PC-9 (cell line): Measurements from ENCODE around the gene ETV7. TPM values are rescaled to one million over a fixed set of nuclear protein-coding genes. Genes with fewer than 3 reads are reported as not detected.
A peak's percentile ranks its signal among the peaks of the same experiment; 100 is the strongest.

Experiments used
- BruUV-seq: library from RNA; stranded (reverse); fragments of 400-500 nt; replicated peaks from 2 replicates; lab custom pipeline; 2021; lab: Mats Ljungman, UMichigan
- CTCF ChIA-PET: fragments of 300-600 bp; sonication (Branson Sonifier 250); formaldehyde crosslinking; loops from one replicate; lab custom pipeline; 2022; ENCODE audit warnings: antibody characterized with exemption; lab: Charles Lee
- POLR2A ChIA-PET: fragments of 300-600 bp; sonication (Branson Sonifier 250); formaldehyde crosslinking; loops from one replicate; lab custom pipeline; 2022; ENCODE audit warnings: antibody characterized with exemption; ENCODE audit not compliant: unreplicated experiment; lab: Charles Lee
- DNase-seq, 2 experiments: peaks; one replicate each; pipeline versions ENCODE4 v3.0.0 to v3.0.0-alpha.2; 2015 to 2022; ENCODE audit warnings: mixed read lengths in 1 of 2
- H2AFZ ChIP-seq: fragments of 200-600 bp; sonication (generic); 2 replicates; pipeline ENCODE4 v1.8.1; 2017; ENCODE audit warnings: antibody characterized with exemption
- H3F3A ChIP-seq: fragments of 200-600 bp; sonication (generic); 2 replicates; pipeline ENCODE4 v1.8.1; 2017; ENCODE audit warnings: antibody characterized with exemption, mild to moderate bottlenecking, low read depth; ENCODE audit not compliant: insufficient read depth
- H3K27ac ChIP-seq: fragments of 200-600 bp; sonication (generic); 2 replicates; pipeline ENCODE4 v1.6.1; 2016; ENCODE audit warnings: mixed run types
- H3K27me3 ChIP-seq: fragments of 200-600 bp; sonication (generic); 2 replicates; pipeline ENCODE4 v1.6.1; 2016; ENCODE audit warnings: low read depth, mixed run types; ENCODE audit not compliant: insufficient read depth
- H3K36me3 ChIP-seq: fragments of 200-600 bp; sonication (generic); 2 replicates; pipeline ENCODE4 v1.6.1; 2016; ENCODE audit warnings: low read depth, mixed run types
- H3K4me1 ChIP-seq: fragments of 200-600 bp; sonication (generic); replicated peaks from 2 replicates; pipeline ENCODE4 v1.6.1; 2016; ENCODE audit warnings: mixed run types; ENCODE audit not compliant: insufficient read depth
- H3K4me2 ChIP-seq: fragments of 200-600 bp; sonication (generic); 2 replicates; pipeline ENCODE4 v1.6.1; 2017; ENCODE audit warnings: mixed run types
- H3K4me3 ChIP-seq: fragments of 200-600 bp; sonication (generic); 2 replicates; pipeline ENCODE4 v1.6.1; 2016; ENCODE audit warnings: mixed run types
- H3K79me2 ChIP-seq: fragments of 200-600 bp; sonication (generic); 2 replicates; pipeline ENCODE4 v1.6.1; 2017; ENCODE audit warnings: low read depth, mixed run types
- H3K9me2 ChIP-seq: fragments of 200-600 bp; sonication (generic); 2 replicates; pipeline ENCODE4 v1.8.1; 2017; ENCODE audit warnings: mild to moderate bottlenecking; ENCODE audit not compliant: insufficient read depth
- H3K9me3 ChIP-seq: fragments of 200-600 bp; sonication (generic); 2 replicates; pipeline ENCODE4 v1.8.1; 2016; ENCODE audit warnings: low read depth; ENCODE audit not compliant: insufficient read depth
- H4K20me1 ChIP-seq: fragments of 200-600 bp; sonication (generic); 2 replicates; pipeline ENCODE4 v1.8.1; 2017; ENCODE audit not compliant: insufficient read depth
- EZH2 ChIP-seq: fragments of 200-600 bp; sonication (generic); IDR thresholded peaks from 2 replicates; pipeline ENCODE4 v1.8.0; 2017; ENCODE audit warnings: antibody characterized with exemption, low read depth
- intact Hi-C: fragments of 100-400 bp; cut with micrococcal nuclease; formaldehyde crosslinking; loops from one replicate; pipeline ENCODE4 v1.10.0; 2022; ENCODE audit not compliant: unreplicated experiment
- total RNA-seq: library from RNA; stranded (reverse); gene quantifications from 2 replicates; pipeline ENCODE4 v1.2.3, GENCODE V29; 2021
- TF ChIP-seq, protein P1 (sequence below): fragments of 200-600 bp; sonication (generic); conservative IDR thresholded peaks from 2 replicates; pipeline ENCODE4 v1.6.1; 2017; ENCODE audit warnings: mixed run types, antibody characterized with exemption, mild to moderate bottlenecking, moderate library complexity

Gene ETV7
- total RNA-seq, 1 experiment from 2014 or later = 0.57 TPM

DNA sequence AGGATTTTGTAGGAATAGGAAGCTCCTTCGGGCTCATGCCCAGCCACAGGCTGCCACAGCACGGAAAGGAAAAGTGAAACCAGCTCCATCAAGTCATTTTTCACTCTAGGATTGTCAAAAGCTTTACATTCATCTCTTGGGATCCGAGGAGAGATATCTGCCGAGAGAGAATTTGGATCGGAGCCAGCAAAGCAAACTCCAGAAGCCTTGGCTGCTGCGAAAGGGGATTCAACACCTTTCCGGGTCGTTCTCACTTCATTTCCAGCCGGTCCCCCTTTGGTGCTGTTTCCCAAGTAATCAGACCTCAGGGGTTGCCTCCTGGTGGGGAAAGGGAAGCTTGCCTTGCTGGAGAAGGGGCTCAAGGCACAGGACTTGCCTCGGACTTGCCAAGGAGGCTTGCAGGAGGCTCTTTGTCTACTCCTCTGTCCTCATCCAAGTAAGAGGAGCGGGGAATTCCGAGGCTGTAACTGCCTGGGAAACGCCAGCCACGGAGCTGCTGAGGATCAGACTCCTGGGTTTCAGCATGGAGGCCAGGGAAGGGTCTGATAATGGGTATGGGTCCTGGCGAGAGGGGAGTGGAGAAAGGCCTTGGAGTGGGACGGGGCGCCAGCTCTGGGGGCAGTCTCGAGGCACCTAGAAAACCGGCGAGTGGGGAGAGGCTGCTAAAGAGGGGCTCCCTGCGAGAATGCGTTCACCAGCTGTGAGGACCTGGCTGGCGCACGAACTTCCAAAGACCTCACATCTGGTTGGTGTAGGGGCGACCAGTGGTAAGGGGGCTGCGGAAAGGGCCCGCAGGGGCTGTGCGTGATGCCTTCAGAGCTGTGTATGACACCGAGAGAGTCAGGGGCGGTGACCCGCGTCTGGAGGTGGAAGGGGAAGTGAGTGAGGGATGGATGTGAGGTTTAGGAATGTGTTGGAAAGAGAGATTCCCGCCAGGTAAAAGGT is 702 bp downstream of the ETV7 start:
- intact Hi-C loops = no loop called here
- H3K4me1 ChIP-seq = no peaks in the 10 kb centered on the region
- peak overlapping the region; percentile 83 for H2AFZ ChIP-seq
- H3K36me3 ChIP-seq = no peaks in the 10 kb centered on the region
- no peak for TF ChIP-seq EZH2
- TF ChIP-seq, protein P1, sequence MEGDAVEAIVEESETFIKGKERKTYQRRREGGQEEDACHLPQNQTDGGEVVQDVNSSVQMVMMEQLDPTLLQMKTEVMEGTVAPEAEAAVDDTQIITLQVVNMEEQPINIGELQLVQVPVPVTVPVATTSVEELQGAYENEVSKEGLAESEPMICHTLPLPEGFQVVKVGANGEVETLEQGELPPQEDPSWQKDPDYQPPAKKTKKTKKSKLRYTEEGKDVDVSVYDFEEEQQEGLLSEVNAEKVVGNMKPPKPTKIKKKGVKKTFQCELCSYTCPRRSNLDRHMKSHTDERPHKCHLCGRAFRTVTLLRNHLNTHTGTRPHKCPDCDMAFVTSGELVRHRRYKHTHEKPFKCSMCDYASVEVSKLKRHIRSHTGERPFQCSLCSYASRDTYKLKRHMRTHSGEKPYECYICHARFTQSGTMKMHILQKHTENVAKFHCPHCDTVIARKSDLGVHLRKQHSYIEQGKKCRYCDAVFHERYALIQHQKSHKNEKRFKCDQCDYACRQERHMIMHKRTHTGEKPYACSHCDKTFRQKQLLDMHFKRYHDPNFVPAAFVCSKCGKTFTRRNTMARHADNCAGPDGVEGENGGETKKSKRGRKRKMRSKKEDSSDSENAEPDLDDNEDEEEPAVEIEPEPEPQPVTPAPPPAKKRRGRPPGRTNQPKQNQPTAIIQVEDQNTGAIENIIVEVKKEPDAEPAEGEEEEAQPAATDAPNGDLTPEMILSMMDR = no peak
- H3K9me3 ChIP-seq = no peaks in the 10 kb centered on the region
- ChIA-PET CTCF (interaction anchor here (0.5 to 1.2 kb wide), 2 partner anchors 84 to 348 kb away, joined by 4 to 8 read pairs; no protein-coding TSS in a partner anchor), POLR2A (interaction anchor here (0.6 kb wide), 2 partner anchors 141 to 488 kb away, joined by 3 read pairs; partner anchors contain the start of gene PPIL1)
- no TSS peak for BruUV-seq
- H3K9me2 ChIP-seq = no peaks in the 10 kb centered on the region
- H3K27me3 ChIP-seq = peaks cover 15% of the 10 kb centered on the region; the same call in 1 of the 2 replicates
- no peaks in the 10 kb centered on the region for H3K79me2 ChIP-seq
- no peak overlapping the region for H3K27ac ChIP-seq
- H3K4me3 ChIP-seq = peak overlapping the region; percentile 54
- no peaks in the 10 kb centered on the region for H4K20me1 ChIP-seq
- peak in 1 of 2 experiments; percentile 29 for DNase-seq
- H3K4me2 ChIP-seq = peak overlapping the region; percentile 79
- no peaks in the 10 kb centered on the region for H3F3A ChIP-seq

DNA sequence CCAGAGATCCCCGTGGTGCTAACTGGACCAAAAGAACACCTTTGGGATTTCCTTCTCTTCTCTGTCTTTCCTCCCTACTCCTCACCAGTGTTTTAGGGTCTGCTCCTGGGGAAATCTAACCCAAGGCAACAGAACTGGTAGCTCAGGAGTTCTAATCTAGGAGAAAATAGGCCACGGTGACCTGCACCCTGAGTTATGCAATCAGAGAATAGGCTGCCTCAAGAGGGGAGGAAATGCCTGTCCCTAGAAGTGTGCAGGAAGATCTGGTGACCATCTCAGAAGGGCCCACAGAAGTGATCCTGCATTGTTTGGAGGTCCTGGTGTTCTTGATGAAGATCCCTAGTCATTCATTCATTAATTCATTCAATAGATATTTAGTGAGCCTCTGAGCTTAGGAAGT is 3.4 kb downstream of the ETV7 start:
- BruUV-seq = no TSS peak
- peaks cover 15% of the 10 kb centered on the region; the same call in 1 of the 2 replicates for H3K27me3 ChIP-seq
- H3K4me3 ChIP-seq = no peak overlapping the region
- H3K9me3 ChIP-seq = no peaks in the 10 kb centered on the region
- intact Hi-C loops = no loop called here
- POLR2A ChIA-PET = no interaction called here
- H3K4me2 ChIP-seq = no peak overlapping the region
- H3K27ac ChIP-seq = no peak overlapping the region
- CTCF ChIA-PET = no interaction called here
- H3K36me3 ChIP-seq = no peaks in the 10 kb centered on the region
- H4K20me1 ChIP-seq = no peaks in the 10 kb centered on the region
- DNase-seq = no peak
- no peaks in the 10 kb centered on the region for H3K9me2 ChIP-seq
- no peaks in the 10 kb centered on the region for H3K4me1 ChIP-seq
- no peak for TF ChIP-seq EZH2
- TF ChIP-seq, protein P1 = no peak
- no peaks in the 10 kb centered on the region for H3F3A ChIP-seq
- H2AFZ ChIP-seq = no peak overlapping the region
- no peaks in the 10 kb centered on the region for H3K79me2 ChIP-seq

DNA sequence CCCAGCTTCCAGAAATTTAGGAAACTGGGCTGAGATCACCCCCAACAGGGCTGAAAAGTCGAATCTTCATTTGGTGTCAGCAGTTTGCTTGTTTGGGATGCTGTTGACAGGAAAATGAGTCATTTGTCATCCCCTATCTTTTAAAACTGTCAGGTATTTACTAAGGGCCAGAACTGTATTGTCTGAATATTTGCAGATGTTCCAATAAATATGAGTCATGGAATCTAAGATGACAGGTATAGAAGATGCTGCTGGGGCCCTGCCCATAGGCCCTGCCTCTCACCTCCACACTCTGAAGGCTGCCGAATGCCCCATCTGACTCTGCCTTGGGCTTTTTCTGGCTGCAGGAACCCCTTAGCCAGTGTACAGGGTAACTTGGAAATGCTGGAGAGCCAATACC is 3.9 kb downstream of the ETV7 start:
- Histone ChIP-seq H3K27me3 (peaks cover 15% of the 10 kb centered on the region; the same call in 1 of the 2 replicates), H3K79me2 (no peaks in the 10 kb centered on the region), H3K9me3 (no peaks in the 10 kb centered on the region), H3K4me1 (no peaks in the 10 kb centered on the region), H3F3A (peaks cover 1% of the 10 kb centered on the region; the same call in 1 of the 2 replicates), H3K27ac (no peak overlapping the region), H3K4me2 (no peak overlapping the region), H2AFZ (no peak overlapping the region), H4K20me1 (no peaks in the 10 kb centered on the region), H3K4me3 (no peak overlapping the region), H3K36me3 (no peaks in the 10 kb centered on the region), H3K9me2 (no peaks in the 10 kb centered on the region)
- no TSS peak for BruUV-seq
- CTCF ChIA-PET = no interaction called here
- intact Hi-C loops = no loop called here
- POLR2A ChIA-PET = no interaction called here
- TF ChIP-seq, protein P1 = no peak
- no peak for TF ChIP-seq EZH2
- DNase-seq = no peak
